EH (cell line): Measurements from ENCODE around the gene HMGA1.
A peak's percentile ranks its signal among the peaks of the same experiment; 100 is the strongest.

Experiments used
- DNase-seq: peaks from one replicate; pipeline ENCODE4 v3.0.0-alpha.2; 2015; ENCODE audit warnings: low read depth

Gene HMGA1

DNA sequence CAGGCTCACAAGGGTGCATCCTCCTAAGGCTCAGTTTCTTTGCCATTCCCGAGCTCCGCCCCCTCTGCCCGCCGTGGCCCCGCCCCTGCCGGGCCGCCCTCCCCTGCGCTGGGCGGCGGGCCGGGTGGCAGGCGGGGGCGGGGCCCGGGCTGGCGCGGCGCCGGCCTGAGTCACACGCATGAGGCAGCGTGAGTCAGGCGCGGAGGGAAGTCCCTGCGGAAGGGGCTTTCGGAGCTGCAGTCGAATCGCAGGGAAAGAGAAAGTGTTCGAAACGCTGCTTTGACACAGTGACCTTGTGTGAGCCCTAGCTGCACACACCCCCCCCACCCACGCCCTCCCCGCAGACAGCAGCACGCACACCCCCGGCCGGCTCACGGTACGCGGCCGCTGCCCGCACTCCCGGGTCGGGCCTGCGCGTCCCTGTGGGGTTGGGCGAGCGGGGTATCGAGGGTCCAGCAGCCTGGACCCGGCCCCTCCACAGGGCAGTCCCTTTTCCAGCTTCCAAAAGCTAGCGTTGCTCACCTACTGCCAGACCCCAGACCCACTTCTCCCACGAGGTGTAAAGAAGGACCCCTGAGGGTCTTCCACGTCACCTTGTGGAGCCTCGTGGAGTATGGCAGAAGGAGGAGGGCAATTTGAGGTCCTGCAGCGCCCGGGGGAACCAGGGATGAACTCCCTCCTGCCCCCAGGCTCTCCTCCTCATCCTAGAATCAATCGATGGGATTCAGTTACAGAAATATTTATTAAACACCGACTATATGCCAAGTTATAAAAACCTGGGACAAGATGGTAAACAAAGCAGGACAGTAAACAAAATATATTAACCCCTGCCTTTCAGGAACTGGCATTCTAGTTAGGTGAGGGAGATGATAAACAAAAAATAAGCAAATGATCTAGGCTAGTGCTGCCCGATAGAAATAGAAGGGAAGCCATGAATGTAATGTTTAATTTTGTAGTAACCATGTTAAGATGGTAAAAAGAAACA lies 12.4 kb upstream of the HMGA1 start:
- peak; percentile 94 for DNase-seq

DNA sequence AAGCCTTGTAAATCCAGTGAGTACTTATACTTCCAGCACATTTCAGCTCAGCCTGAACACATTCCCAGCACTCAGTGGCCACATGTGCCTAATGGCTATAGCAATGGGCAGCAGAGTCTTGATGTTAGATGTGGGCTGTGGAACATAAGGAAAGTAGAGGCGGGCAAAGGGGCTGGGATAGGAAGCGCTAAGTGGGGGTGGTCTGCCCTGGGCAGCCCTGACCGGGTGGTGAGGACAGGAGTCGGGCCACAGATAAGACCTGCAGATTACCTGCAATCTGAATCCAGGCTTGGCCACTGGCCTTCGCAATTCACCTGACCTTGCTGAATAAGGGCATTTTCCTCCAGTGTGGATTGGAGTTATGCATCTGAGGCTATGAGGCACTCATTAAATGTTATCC lies 11.1 kb upstream of the HMGA1 start:
- no peak for DNase-seq

DNA sequence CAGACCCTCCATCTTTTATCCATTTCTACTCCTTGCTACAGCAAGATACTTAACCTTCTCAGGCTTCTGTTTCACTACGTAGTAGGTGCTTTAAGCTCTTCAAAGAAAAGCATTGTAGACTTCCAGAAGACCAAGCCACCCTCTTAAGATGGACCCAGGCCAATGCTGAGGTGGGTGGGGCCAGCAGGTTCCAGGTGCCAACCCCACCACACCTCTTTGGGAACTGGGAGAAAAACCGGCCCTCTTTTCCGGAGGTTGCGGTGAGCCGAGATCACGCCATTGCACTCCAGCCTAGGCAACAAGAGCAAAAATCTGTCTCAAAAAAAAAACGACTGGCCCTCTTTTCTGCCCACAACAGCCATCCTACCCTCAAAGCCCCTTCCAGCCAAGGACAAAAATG lies 10.6 kb upstream of the HMGA1 start:
- no peak for DNase-seq

DNA sequence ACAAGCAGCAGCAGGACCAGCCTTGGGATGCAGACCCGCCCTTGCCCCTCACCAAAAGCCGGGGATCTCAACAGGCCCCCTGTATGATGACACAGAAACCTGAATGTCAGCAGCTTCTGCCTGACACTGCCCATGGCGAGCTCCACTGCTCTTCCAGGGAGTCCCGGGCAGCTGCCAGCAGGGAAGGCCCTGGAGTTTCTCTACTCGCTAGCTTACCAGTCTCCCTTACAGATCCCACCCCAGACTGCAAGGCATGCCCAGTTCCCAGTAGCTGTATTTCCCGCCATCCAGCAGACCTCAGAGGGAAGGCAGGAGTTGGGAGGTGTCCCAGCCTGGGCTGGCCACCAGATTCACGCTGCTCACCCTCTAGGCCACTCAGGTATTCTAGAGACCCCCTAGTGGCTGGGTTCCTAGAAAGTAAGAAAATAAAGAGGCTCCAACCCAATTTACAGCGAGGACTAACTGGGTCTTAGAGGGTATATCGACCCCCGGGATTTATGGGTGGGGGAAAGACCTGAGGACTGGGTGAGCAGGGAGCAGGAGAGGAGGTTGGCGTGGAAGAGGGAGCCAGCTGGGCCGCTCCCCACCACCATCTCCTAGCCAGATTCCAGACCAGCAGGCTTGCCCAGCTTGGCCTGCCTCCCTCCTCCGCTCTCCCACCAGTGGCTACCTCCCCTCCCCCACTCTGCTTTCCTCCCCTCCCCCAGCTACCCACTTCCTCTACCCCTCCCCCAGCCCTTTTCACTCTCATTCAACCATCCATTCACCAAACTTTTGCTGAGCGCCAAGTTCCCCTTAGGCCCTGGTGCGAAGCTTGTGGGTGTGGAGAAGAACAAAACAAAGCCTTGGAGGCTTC lies 9.7 kb upstream of the HMGA1 start:
- DNase-seq: no peak

DNA sequence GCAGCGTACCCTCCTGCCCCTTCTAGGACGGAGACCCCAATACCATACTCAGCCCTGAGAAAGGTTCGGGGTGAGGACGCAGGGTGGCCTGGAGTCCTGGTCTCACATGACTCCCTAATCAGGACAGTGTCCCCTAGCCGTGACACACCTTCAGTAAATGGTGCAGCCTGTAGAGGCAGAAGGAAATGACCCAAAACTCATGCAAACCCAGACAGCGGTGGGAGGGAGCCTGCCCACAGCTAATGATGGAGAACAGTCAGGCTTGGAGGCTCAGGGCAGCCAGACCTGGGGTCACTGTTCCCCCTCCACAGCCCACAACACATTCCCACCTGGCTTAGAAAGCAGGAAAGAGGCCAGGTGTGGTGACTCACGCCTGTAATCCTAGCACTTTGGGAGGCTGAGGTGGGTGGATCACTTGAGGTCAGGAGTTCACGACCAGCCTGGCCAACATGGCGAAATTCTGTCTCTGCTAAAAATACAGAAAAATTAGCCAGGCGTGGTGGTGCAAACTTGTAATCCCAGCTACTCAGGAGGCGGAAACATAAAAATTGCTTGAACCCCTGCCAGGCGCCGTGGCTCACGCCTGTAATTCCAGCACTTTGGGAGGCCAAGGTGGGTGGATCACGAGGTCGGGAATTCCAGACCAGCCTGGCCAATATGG lies 8.8 kb upstream of the HMGA1 start:
- DNase-seq: no peak

DNA sequence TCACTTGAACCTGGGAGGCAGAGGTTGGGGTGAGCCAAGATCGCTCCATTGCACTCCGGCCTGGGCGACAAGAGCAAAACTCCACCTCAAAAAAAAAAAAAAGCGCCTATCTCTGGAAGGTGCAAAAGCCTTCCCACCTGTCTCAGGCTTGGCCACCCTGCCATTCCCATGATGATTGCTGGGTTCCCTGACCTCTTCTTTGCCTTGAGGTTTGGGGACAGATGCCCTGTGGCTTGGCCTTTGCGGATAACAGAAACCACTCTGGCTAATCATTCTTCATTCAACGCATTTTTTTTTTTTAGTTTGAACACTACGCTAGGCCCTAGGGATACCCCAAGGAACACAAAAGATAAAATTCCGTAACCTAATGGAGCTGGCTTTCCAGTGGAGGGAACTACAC lies 6.8 kb upstream of the HMGA1 start:
- no peak for DNase-seq

DNA sequence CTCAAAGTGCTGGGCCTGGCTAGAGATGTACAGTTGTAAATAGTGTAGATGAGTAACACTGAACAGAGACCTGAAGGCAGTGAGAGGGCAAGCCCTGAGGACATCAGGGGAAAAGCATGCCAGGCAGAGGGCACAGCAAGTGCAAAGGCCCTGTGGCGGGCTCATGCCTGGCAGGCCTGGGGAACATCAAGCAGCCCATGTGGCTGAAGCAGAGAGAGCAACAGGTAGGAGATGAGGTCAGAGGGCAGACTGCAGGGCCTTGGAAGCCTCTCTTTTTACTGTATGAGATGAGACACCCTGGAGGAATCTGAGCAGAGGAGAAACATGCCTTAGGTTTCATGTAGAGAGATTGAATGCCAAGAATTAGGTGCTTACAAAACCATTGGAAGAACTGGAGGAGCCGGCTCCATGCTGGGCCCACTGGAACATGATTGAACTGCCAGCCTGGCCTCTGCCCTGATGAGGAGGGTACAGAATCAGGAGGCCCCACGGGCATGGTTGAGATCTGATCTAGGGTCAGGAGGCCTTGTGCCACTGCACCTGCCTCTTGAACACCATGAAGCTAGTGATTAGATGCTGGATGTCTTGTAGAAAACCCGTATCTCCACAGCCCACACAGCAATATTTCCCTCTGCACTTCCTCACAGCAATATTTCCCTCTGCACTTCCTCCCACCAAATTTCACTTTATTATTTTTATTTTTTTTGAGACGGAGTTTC lies 5.9 kb upstream of the HMGA1 start:
- DNase-seq: peak; percentile 29

DNA sequence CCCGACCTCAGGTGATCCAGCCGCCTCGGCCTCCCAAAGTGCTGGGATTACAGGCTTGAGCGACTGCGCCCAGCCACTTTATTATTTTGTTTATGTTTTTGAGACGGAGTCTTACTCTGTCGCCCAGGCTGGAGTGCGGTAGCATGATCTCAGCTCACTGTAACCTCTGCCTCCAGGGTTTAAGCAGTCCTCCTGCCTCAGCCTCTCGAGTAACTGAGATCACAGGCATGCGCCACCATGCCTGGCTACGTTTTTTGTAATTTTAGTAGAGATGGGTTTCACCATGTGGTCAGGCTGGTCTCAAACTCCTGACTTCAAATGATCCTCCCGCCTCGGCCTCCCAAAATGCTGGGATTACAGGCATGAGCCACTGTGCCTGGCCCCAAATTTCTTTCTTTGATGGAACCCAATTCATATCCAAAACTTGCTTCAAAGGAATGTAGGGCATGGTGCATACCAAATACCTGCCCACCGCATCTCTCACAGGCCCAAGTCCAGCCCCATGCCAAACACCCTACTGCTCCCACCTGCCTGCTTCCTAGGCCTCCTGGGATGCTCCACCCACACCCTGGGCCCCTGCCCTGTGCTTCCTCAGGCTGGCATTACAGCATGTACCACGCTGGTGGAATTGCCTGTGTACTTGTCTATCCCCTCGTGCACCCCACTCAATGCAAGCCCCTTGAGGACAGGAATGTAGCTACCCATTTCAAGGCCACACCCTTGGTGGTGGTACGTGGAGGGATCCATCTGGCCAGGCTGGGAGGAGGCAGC lies 4.9 kb upstream of the HMGA1 start:
- no peak for DNase-seq

DNA sequence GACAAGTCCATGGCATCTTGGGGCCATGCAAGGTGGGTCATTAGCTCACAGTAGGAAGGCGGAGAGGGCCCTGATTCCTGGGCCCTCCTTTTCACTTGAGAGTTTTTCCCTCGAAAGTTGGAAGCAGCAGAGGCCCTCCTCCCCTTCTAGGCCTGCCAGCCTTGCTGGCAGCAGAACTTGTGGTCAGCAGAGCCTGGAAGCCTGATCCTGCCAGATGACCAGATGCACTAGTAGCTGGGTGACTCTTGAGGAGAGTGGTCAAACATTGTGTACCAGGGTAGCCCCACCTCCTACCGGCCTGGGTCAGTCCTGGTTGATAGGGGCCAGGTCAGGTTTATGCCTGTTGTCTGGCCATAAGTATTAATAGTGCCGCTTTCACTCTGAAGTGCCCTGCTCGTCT lies 3.8 kb upstream of the HMGA1 start:
- DNase-seq: no peak

DNA sequence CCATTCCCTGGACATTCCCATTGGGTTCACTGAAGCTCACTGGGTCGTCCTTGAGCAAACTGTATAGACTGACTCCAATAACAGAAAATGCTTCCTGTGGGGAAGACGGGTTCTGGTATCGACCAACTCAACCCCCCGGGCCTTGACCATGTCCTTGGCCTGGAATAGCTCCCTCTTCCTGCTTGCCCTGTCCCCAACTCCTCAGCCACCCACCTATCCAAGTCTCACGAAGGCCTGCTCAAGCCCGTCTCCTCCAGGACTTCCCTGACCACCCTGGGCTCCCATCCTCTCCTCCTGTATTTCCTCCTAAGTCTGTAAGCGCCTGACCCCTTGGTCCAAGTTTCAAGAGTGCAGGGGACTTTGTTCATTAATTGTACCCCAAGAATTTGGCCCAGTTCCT lies 2.8 kb upstream of the HMGA1 start:
- no peak for DNase-seq

DNA sequence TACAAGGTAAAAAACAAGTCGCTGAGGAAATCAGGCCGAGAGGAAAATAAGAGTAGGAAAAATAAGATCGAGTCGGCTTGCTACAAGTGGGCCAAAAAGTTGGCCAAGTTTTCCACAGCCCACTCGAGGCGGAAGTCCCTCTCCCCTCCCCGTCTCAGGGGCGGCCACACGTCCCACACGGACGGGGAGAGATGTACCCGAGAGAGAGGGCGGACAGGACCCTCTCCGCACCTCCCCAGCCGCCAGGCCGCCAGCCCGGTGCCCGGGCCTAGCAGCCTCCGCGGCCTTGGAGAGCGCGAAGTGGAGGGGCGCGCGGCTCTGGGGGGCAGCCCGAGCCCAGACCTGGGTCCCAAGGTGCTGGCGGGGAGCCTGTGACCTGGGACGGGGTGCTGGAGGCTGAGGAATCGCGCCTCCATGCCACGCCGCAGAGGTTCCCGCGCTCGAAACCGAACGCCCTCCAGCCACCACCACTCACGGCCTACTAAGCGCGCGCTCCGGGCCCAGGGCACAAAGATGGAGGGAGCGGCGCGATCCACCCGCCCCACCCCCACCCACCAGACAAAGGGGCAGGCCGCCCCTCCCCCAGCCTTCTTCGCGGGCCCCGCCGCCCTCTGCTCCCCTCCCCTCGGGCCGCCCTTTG lies 1.9 kb upstream of the HMGA1 start:
- DNase-seq: no peak

DNA sequence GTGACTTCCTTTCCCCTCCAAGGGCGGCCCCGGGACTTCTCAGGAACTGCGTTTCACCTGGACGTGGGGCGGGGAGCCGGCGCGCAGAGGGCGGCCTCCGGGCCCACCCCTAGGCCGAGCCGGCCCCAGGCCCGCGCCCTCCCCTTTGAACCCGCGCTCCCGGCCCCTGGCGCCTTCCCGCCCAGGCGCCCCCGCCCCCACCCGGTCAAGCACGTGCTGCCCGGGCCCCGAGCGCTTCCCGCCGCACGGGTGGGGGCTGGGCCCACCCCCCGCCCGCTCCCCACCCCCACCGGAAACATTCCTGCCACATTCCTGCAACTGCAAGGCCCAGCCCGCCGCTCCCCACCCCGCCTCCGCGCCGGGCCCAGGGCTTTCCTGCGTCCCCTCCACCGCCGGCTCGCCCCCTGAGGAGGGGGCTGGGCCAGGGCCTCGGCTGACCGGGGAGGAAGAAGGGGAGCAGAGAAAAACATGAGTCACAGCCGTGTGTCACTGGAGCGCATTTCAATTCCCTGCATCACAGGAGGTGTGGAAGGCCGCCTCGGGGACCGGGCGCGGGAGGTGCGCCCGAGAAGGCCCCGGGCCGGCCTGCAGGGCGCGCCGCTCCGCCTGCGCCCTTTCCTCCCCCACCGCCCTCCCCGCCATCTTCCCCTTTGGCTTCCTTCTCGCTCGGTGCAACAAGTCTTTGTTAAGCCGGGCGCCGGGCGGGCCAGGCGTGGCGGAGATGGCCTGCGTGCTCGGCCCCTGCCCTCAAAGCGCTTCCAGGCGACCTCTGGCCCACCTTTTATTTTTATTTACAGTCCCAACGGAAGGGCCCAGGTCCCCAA lies 1.2 kb upstream of the HMGA1 start:
- peak; percentile 89 for DNase-seq

DNA sequence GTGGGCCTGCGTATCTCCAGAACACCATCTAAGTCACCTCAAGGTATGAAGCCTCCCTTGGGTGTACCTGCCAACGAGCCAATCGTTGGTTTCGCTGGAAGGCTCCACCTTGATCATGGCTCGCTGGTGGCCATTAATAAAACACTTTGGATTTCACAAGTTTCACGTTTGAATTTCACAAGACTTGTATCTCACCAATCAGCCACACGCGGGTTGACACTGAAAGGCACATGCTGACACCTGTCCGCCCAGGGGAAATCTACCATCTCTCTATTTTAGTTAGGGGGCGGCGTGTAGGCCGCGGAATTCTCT lies 586 bp upstream of the HMGA1 start:
- DNase-seq: no peak

DNA sequence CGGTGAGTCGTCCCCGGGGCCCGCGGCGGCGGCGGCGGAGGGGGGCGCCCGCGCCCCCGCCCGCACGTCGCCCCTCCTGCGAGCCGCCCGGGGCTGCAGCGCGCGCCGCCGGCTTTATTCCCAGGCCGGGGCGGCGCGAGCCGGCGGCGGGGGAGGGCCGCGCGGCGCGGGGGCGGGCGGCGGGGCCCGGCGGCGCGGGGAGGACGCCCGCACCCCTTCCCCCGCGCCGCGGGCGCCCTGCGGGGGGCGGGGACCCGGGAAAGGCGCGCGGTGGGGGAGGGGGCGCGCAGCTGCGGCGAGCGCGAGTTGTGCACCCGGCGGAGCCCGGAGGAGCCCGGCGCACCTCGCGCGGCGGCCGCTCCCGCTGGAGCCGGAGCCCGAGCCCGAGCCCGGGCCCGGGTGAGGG lies 646 bp downstream of the HMGA1 start:
- DNase-seq: no peak

DNA sequence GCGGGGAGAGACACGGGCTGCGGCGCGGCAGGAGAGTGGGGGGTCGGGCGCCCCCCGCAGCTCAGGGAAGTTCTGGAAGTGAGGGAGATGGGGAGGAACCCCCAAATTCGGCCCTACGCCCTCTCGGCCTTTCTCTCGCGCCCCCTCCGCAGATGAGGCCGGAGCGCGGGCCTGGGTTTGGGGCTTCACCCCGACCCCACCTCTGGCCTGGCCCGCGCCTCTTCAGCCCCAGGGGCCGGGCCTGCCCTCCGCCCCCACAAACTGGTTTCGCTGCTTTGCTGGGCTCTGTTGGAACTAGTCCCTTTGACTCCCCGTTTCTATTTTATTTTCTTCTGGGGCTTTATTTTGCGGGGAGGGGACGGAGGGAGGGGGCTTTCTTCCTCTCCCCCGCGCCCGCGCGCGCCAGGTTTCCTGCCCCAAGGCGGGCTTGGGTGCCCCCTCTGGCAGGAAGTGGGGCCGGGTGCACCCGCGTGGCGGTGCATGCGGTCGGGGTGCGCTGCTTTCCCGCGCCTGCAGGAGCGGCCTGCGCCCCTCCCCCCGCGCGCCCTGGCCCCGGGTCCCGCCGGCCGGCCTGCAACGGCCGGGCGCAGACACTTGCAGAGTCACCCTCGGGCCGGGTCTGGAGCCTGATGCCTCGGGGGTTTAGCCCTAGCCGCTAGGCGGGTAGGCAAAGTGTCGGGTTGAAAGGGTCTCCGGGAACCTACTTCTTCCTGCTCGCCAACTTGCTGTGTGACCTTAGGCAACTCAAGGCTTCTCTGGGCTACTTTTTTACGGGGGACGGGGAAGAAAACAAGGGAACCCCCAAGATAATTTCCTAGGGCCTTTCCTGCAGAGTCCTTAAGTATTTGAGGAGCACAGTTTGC lies 1.3 kb downstream of the HMGA1 start:
- peak; percentile 43 for DNase-seq

DNA sequence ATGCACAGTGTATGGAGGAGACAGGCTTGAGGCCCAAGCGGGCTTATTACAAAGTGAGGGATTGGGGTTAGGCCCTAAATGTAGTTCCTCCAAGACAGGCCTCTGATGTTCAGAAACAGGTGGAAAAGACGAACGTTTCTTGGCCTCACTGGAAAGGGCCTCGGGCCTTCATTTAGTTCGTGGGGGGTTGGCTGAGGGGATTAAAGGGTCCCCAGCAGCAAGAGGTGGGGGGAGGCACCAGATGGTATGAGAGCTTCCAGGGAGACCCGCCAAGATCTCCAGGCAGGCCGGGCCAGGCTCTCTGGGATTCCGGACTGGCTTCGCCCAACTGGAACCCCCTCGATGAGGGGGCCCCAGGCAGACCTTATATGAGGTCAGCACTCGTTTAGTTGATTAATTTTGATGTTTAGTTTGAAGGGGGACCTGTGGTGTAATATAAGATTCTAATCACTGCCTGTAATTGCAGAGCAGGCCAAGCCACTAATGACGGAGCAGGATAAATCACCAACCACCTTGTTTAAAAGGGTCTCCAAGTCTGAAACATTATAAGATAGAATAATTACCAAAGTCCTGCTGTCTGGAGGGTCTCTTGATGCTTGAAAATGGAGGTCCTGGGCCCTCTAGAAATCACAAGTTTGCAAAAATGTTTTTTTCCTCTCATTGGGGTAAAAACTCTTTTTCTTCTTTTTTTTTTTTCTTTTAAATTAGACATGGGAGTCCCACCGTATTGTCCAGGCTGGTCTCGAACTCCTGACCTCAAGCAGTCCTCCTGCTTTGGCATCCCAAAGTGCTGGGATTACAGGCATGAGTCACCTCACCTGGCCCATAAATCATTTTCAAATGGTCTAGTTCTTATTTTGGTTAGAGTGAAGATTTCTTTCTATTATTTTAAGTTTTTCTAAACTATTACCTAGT lies 2.2 kb downstream of the HMGA1 start:
- DNase-seq: peak; percentile 26

DNA sequence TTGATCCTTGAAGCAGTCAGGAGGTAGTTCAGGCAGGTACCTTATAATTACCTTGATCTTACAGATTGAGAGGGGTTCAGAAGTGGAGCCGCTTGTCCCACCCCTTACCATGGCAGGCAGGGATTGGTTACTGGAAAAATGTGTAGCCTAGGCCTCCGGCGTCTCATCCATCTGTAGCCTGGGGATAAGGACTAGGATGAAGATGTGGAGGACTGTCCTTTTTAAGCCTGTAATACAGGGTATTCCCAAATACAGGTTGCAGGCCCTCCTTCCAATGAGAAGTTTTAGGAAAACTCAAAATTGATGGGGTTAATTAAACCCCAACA lies 2.8 kb downstream of the HMGA1 start:
- DNase-seq: no peak

DNA sequence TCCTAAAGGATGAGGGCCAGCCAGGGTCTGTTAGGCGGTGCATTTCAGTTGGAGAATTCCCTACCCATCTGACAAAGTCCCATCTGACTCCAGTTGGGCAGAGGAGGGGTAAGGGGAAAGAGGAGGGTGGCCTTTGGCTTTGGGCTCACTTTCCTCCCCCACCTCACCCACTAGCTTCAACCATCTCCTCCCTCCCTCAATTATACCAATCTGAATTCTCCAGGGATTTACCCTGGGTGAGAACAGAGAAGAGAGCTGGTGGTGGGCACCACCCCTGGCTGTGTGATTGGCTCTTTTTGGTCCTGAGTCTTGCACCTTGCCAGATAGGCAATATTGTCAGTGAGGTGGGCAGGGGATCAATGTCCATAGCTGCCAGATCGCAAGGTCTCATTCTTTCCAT lies 3.2 kb downstream of the HMGA1 start:
- DNase-seq: no peak
